Measurements from ENCODE around the gene C2orf80.
"Not testable (repeated sequence)": the region's sequence is repeated elsewhere in the genome, so short reads cannot be mapped to it uniquely, and the experiment has no call there.

Gene C2orf80

DNA sequence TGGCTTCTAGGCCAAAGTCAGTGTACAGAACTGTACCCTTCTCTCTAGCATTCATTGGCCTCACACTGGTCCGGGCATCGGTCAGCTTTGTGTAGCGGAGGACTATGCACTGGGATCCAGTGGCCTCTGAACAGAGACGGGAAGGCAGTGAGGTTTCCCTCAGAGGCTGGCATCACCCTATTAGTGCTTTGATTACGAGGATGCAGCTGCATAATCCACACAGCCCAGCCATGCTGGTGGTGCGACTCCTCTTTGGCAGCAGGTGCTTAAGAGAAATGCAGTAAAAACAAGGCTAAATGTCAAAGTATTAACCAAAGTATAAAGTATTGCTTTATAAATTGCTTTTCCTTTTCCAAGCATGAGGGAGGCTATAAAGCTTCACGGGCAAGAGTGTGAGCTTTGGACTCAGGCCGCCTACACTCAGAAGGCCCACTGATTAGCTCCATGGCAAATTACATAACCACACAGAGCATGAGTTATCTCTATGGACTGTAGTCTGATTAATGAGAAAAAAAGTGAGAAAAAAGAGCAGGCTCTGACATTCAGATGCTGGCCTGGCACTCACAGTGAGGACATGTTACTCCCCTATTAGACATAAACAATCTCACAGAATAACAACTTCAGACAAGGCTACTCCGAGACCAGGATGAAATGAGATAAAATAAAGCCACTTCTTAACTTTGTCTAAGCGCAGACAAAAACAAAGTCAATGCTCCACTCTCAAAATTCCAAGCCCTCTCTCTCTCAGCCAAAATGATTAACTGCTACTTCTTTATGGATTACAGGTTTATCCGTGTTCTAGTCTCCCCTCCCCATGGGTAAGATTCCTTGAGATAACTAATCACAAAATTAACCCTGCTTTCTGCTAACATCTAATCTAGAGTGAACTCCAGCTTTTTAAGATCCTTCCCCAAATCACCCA, 53.8 kb downstream of the C2orf80 start:
- DNase-seq (ENCODE audit: low read depth) = no peak

DNA sequence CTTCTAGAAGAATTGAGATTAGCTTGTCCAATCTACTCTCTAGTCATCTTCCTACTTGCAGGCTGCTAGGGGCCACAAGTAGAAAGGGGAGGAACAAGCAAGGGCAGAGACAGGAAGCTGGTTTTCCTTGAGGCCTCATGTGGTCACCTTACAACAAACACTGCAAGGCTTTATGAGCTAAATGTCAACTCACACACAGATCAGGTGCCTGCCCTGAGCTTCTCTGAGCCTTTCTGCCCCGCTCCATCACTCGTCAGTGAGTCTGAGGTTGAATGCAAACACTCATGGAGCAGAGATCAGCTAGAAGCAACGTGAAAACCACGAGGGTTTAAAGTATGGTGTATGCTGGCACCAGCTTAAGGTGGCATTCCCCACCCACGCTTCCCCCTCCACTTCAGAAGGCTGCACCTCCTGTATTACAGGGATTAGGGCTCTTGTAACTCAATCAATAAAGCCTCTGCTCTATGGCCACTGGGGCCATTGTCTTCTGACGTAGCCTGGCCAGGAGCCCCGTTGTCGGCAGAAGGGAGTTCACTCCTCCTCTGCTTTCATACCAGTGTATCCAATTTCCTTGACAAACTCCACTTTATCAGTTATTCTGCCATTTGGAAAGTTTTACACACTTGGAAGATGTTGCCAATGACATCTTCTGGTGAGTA, 54.8 kb downstream of the C2orf80 start:
- DNase-seq (ENCODE audit: low read depth) = no peak

DNA sequence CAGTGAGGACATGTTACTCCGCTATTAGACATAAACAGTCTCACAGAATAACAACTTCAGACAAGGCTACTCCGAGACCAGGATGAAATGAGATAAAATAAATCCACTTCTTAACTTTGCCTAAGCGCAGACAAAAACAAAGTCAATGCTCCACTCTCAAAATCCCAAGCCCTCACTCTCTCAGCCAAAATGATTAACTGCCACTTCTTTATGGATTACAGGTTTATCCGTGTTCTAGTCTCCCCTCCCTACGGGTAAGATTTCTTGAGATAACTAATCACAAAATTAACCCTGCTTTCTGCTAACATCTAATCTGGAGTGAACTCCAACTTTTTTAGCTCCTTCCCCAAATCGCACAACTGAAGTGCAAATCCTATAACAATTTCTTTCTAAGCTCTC, 59.1 kb downstream of the C2orf80 start:
- no peak for DNase-seq (ENCODE audit: low read depth)

DNA sequence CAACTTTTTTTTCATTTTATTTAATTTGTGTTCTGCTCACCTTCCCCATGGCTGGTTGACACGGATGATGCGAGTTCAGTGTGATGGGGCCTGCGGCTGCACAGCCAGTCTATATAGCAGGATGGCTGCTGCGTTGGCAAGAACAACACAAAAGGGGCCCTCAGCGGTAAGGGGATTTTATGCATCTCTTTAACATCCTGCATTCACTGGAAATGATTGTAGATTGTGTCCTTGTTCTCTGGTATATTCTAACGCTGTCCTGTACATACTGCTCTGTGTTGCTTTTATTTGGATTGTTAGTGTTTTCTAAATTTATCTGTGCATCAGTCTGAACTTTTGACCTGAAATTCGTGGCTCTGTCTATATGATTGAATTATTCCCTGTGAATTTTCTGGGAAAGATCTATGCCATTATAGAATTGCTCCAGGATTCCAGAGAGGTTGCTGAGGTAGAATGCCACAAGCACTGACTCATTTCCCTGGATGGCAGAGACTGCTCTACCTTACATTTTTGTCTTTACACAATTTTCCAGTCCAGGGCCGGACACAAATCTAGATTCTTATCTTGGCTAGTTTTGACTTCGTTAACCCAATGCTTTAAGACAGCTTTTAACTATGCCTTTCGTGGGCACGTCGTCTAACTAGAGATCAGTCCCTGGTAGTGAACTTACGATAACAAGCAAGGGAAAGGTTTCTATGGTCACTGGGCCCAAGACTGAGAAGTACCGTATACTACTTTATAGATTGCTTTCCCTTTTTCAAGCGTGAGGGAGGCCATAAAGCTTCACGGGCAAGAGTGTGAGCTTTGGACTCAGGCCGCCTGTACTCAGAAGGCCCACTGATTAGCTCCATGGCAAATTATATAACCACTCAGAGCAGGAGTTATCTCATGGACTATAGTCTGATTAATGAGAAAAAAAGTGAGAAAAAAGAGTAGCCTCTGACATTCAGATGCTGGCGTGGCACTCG, 59.8 kb downstream of the C2orf80 start, which contains the start of gene CRYGC:
CRYGC (minus strand) TSS at position 85 of the 968 bp plus-strand sequence; CDS start at position 49, 36 bp downstream.
- DNase-seq (ENCODE audit: low read depth) = no peak

DNA sequence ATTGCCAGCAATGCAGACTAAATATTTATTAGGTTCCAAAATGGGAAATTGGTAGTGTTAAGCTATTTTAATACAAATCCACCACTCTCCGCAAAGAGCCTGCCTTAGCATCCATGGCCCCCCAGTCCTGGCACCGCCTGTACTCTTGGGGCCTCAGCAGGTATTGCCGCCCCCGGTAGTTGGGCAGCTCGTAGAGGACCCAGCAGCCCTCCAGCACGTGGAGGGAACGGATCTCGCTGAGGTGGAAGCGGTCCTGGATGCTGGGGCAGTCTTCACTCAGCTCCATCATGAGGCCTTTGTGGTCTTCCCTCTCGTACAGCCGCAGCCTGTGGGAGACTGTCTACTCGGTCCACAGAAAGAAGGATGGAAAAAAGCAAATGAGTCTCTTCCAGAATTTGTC, 61.7 kb downstream of the C2orf80 start:
- DNase-seq (ENCODE audit: low read depth) = no peak

DNA sequence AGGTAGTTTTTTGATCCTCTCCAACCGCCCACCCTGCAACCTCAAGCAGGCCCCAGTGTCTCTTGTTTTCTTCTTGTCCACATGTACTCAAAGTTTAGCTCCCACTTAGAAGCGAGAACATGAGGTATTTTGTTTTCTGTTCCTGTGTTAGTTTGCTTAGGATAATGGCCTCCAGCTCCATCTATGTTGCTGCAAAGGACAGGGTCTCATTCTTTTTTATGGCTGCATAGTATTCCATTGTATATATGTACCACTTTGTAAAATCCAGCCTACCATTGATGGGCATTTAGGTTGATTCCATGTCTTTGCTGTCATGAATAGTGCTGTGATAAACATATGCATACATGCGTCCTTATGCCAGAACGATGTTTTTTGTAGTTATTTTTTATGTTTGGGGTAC, 62.7 kb downstream of the C2orf80 start:
- no peak for DNase-seq (ENCODE audit: low read depth)

DNA sequence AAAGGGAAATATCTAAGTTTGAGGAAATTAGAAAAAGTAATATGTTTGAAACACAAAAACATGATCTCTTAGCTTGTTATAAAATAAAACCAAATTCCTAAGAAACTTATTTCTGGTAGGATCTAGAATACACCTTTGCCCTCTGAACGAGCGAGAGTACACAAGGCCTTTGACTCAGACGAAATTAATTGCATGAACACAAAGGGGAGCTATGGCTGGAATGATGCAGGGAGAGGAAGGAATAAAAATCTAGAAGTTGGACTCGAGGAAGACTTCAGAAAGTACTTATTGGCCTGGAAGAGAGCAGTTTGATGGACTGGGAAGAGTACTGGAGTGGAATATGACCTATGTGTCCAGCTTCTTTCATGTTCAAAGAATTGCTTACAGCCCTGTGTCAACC, 64.6 kb downstream of the C2orf80 start:
- DNase-seq (ENCODE audit: low read depth) = no peak

DNA sequence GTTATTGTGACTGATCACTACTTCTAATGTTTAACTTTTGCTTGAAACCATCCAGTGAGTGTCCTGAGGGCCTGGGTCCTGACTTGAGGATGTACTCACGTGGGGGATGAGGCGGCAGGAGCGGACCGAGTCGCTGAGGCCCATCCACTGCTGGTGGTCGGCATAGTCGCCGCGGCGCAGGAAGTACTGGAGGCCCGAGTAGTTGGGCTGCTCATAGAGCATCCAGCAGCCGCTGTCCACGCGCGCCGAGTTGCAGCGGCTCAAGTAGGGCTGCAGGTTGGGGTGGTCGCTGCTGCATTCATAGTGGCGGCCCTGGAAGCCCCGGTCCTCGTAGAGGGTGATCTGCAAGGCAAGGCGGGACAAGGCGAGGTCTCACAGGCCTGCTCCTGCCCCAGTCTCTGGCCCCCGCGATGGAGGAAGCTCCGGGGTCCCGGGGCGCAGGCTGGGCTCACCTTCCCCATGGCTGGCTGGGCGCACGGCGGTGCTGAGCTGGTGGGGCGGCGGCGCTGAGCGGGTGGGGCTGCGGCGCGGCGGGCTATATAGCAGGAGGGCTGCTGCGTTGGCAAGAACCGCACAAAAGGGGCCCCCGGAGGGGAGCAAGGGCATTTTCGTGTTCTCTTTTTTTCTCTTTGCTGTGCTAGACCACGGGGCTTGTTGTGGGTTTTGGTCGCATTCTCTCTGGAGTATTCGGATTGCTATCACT, 65.7 kb downstream of the C2orf80 start, which contains the start of gene CRYGD:
CRYGD (minus strand) TSS at position 512 of the 703 bp plus-strand sequence; CDS start at position 461, 51 bp downstream.
- not testable (repeated sequence) for DNase-seq (ENCODE audit: low read depth)

DNA sequence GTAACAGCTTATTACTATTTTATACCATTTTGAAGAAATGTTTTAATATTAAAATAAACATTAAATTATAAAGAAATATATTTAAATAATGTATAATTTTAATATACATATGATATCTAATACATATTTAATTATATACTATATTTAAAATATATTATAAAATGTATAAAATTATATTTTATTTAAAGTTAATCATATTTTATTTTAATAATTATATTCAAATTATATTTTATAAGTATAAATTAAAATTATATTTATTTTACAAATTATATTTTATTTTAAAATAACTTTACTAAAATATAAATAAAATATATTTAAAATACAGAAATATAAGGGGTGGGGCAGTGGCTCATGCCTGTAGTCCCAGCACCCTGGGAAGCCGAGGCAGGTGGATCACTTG, 67.6 kb downstream of the C2orf80 start:
- DNase-seq (ENCODE audit: low read depth) = no peak

DNA sequence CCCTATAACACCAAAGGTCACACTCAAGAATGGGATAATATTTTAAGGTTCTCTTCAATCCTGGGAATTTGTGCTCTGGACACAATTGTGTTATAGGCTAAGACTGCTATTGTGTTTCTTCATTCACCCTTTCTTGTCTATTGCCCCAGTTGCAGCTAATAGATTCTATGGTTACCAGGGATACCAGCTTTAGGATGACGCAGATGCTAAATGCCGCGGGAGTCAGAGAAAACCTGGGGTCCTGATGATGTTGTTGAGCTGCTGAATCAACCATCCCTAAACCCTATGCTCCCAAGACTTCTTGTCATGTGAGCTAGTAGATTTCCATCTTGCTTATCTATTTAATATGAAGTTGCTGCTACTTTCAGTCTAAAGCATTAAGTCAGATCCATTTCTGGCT, 70.9 kb downstream of the C2orf80 start:
- no peak for DNase-seq (ENCODE audit: low read depth)

DNA sequence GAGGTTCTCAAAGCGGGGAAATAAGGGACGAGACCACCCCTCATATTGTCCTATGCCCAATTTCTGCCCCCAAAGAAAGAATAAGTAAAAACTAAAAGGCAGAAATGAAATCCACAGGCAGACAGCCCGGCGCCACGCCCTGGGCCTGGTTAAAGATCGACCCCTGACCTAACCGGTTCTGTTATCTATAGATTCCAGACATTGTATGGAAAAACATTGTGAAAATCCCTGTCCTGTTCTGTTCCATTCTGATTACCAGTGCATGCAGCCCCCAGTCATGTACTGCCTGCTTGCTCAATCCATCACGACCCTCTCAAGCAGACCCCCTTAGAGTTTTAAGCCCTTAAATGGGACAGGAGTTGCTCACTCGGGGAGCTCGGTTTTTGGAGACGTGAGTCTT, 72.4 kb downstream of the C2orf80 start:
- not testable (repeated sequence) for DNase-seq (ENCODE audit: low read depth)

Measured in non-pigmented ciliary epithelial cell (primary cell).